PFSK-1 (cell line): ENCODE data around the gene LOXL1.

Source experiments
- FOXP2 ChIP-seq: optimal IDR thresholded peaks from 2 replicates; pipeline ENCODE3; 2011; ENCODE audit warnings: borderline replicate concordance, control low read depth, inconsistent platforms; ENCODE audit not compliant: insufficient read depth; ENCODE audit errors: extremely low read length, extremely low read depth
- POLR2AphosphoS5 ChIP-seq: IDR thresholded peaks from 2 replicates; pipeline ENCODE4 v1.6.1; 2012; ENCODE audit warnings: low read depth, mild to moderate bottlenecking, control low read depth, low read length, moderate library complexity
- SIN3A ChIP-seq: IDR thresholded peaks from 2 replicates; pipeline ENCODE4 v1.6.1; 2012; ENCODE audit warnings: mild to moderate bottlenecking, low read length, moderate library complexity, borderline replicate concordance; ENCODE audit not compliant: insufficient read depth
- TAF1 ChIP-seq: IDR thresholded peaks from 2 replicates; pipeline ENCODE4 v1.6.1; 2012; ENCODE audit warnings: low read length, control low read depth, borderline replicate concordance; ENCODE audit not compliant: insufficient read depth
- TF ChIP-seq, protein P1 (sequence below), 2 experiments: IDR thresholded peaks; 2 replicates each; pipeline versions ENCODE4 v1.6.1 to v1.8.0; 2011 to 2012; ENCODE audit warnings: low read depth in 2 of 2, low read length in 2 of 2, control low read depth in 1 of 2, inconsistent platforms in 1 of 2, mild to moderate bottlenecking in 1 of 2, moderate library complexity in 1 of 2; ENCODE audit not compliant: insufficient read depth in 1 of 2

DNA sequence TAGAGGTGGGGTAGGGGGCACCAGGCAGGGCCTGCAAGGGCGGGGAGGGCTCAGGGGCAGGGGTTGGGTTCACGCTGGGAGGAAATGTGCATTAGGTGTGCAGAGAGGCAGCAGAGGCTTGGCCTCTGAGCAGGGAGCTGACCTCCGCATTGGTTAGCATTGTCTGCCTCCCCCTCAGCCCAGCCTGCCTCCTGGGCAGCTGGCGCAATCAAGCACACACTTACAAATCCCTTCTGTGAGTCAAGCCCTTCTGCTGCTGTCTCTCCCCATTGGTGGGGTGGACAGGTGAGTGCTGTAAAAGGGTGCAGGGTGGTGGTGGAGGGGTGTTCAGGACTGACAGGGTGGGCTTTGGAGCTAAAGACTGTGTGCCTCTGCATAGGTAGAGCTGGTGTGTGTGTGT is 9.3 kb downstream of the LOXL1 start:
- TF ChIP-seq SIN3A (no peak), TAF1 (no peak), POLR2AphosphoS5 (no peak), FOXP2 (no peak)
- TF ChIP-seq, protein P1, sequence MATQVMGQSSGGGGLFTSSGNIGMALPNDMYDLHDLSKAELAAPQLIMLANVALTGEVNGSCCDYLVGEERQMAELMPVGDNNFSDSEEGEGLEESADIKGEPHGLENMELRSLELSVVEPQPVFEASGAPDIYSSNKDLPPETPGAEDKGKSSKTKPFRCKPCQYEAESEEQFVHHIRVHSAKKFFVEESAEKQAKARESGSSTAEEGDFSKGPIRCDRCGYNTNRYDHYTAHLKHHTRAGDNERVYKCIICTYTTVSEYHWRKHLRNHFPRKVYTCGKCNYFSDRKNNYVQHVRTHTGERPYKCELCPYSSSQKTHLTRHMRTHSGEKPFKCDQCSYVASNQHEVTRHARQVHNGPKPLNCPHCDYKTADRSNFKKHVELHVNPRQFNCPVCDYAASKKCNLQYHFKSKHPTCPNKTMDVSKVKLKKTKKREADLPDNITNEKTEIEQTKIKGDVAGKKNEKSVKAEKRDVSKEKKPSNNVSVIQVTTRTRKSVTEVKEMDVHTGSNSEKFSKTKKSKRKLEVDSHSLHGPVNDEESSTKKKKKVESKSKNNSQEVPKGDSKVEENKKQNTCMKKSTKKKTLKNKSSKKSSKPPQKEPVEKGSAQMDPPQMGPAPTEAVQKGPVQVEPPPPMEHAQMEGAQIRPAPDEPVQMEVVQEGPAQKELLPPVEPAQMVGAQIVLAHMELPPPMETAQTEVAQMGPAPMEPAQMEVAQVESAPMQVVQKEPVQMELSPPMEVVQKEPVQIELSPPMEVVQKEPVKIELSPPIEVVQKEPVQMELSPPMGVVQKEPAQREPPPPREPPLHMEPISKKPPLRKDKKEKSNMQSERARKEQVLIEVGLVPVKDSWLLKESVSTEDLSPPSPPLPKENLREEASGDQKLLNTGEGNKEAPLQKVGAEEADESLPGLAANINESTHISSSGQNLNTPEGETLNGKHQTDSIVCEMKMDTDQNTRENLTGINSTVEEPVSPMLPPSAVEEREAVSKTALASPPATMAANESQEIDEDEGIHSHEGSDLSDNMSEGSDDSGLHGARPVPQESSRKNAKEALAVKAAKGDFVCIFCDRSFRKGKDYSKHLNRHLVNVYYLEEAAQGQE (IDR thresholded peaks at IDR 0.05; ENCODE audit: insufficient read depth in 1 of 2, low read depth in 2 of 2, low read length in 2 of 2) = no peak
